Activated CD8-positive, alpha-beta memory T cell treated with anti-CD3 and anti-CD28 coated beads for 48 hours (primary cell): ENCODE results near the gene PLSCR1.
"Not testable (repeated sequence)": the region's sequence is repeated elsewhere in the genome, so short reads cannot be mapped to it uniquely, and the experiment has no call there.

Experiments
- DNase-seq, 3 experiments: peaks; one replicate each; pipeline ENCODE4 v3.0.0-alpha.2; 2020; ENCODE audit warnings: low read depth in 2 of 3, low spot score in 2 of 3

PLSCR1 gene

DNA sequence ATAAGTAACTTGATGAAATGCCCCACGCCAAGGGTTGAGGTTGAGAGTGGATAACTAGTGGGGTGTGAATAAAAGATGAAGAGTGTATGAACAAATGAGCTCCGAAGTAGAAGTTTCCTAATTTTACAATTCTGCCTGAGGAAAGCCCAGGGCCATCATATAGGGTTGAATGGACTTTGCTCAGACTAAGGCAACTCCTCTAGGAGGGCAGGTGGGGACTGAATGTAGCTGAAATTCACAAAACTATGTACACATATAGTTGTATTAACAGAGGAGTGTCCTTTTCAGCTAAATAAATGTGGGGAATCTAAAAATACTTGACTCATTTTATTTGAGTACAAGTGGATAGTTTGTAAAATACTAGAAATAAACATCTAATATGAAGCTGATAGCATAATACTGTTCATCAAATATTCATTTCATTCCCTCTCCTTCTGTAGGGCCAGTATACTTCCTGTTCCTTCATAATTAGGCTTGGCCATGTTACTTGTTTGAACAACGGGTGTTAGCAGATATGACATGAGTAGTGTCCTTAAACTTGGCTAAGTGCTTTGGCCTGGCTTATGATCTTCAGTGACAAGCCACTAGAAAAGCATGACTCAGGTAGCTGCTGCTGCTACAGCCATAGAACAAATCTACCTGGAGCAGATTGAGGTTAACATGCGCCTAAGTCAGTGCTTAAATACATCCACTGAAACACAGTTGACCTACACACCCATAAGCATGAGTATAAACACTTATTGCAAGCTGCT lies 26.5 kb downstream of the PLSCR1 start:
- DNase-seq: no peak

- DNase-seq: no peak
These were observed 30.9 kb downstream of the PLSCR1 start for GRCh38 chr3:146513386-146514051.

GRCh38 chr3:146511402-146512134 lies 32.8 kb downstream of the PLSCR1 start:
- DNase-seq: no peak

- DNase-seq: no peak
These were observed 36.9 kb downstream of the PLSCR1 start for GRCh38 chr3:146507331-146508120.

GRCh38 chr3:146505516-146505915 lies 38.9 kb downstream of the PLSCR1 start:
- DNase-seq: no peak

DNA sequence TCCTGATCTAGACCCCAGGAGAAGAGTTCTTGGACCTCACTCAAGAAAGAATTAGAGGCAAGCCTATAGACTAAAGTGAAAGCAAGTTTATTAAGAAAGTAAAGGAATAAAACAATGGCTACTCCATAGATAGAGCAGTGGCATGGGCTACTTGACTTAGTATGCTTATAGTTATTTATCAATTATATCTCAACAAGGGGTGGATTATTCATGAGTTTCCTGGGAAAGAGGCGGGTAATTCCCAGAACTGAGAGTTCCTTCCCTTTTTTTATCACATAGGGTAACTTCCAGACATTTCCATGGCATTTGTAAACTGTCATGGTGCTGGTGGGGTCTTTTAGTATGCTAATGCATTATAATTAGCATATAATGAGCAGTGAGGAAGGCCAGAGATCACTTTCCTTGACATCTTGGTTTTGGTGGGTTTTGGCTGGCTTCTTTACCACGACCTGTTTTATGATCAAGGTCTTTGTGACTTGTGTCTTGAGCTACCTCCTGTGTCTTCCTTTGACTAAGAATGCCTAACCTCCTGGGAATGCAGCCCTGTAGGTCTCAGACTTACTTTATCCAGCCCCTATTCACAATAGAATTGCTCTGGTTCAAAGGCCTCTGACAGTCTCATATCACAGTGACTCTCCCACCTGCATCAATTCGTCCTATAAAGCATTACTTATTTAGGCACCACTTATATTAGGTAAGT lies 39.8 kb downstream of the PLSCR1 start:
- DNase-seq: no peak

GRCh38 chr3:146503461-146504202 lies 40.8 kb downstream of the PLSCR1 start:
- no peak for DNase-seq

GRCh38 chr3:146502887-146503460 lies 41.4 kb downstream of the PLSCR1 start:
- DNase-seq: no peak

DNA sequence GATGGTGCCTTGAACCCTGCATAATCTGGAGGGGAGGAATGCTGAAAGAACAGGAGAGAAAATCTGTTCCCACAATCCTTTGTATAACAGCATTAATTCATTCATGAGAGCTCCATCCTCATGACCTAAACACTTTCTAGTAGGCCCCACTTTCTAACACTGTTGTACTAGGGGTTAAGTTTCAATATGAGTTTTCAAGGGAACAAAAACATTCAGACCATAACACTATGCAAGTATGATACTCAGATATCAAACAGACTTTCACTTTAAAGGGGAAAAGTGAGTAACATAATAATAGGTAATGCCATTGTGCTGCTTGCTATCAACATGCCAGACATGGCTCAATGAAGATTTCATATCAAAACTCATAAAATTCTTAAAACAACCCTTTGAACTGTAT lies 42.7 kb downstream of the PLSCR1 start:
- DNase-seq: no peak

DNA sequence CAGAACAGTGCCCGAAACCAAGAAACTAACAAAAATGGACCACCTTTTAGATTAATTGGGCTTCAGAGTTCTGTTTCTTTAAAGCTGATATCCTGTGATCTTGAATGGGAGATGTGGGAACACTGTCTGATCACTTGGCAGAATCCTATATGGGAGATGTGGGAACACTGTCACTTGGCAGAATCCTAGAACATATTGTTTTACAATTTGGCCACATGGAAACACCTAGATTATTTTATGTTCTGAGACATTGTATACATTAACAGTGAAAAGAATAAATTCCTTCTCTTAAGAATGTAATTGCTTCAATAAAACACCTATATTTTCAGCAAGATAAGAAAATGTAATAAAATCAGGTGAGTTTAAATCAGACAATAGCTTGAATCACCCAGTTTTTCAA lies 44.7 kb downstream of the PLSCR1 start:
- no peak for DNase-seq

DNA sequence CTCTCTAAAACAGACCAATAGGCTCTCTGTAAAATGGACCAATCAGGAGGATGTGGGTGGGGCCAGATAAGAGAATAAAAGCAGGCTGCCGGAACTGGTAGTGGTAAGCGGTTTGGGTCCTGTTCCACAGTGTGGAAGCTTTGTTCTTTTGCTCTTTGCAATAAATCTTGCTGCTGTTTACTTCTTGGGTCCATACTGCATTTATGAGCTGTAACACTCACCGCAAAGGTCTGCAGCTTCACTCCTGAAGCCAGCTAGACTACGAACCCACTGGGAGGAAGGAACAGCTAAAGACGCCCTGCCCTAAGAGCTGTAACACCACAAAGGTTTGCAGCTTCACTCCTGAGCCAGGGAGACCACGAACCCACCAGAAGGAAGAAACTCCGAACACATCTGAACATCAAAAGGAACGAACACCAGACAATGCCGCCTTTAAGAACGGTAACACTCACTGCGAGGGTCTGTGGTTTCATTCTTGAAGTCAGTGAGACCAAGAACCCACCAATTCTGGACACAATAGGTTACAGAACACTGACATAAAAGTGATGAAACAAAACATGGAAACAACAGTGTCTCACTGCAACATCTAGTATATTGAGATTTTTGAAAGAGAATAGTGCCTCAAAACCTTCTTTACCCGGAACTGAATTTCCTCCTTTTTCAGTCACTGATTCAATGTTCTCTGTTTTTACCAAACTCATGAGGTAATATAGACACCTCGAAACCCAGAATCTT lies 46.2 kb downstream of the PLSCR1 start:
- DNase-seq: peak in 1 of 3 experiments; percentile 13

- not testable (repeated sequence) for DNase-seq
These were observed 47.1 kb downstream of the PLSCR1 start for GRCh38 chr3:146497145-146497843.

- DNase-seq: no peak
These were observed 47.7 kb downstream of the PLSCR1 start for GRCh38 chr3:146496726-146497125.

DNA sequence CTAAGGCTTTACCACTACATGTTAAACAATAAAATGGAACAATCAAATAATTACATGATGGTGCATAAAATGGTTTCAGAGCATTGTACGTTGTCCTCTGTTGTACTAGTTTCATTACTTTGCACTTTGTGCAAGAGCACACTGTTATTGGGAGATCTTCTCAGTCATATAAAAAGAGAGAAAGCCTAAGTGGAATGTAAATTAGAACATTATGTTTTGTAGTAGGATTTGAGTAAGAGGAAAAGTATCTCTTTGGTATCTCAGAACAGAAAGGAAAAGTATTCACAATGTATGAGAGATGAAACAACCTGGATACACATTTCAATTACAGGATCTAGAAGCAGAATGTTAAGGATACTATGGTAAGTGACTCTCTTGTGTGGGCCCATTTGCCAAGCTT lies 48.2 kb downstream of the PLSCR1 start:
- DNase-seq: no peak

GRCh38 chr3:146493761-146494160 lies 50.6 kb downstream of the PLSCR1 start:
- no peak for DNase-seq

GRCh38 chr3:146493221-146493620 lies 51.2 kb downstream of the PLSCR1 start:
- no peak for DNase-seq

GRCh38 chr3:146491303-146491702 lies 53.1 kb downstream of the PLSCR1 start:
- no peak for DNase-seq

DNA sequence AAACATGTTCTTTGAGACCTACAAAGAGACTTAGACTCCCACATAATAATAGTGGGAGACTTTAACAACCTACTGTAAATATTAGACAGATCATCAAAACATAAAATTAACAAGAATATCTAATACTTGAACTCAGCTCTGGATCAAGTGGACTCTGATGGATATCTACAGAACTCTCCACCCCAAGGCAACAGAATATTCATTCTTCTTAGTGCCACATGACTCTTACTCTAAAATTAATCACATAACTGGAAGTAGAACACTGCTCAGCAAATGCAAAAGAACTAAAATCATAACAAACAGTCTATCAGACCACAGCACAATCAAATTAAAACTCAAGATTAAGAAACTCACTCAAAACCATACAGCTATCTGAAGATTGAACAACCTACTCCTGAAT lies 59.1 kb downstream of the PLSCR1 start:
- no peak for DNase-seq
